Right kidney (tissue), 1 donor: ENCODE measurements around the gene MESD.

Experiments
- DNase-seq: peaks from one replicate; pipeline ENCODE4 v3.0.0-alpha.2; 2016

The MESD gene

DNA sequence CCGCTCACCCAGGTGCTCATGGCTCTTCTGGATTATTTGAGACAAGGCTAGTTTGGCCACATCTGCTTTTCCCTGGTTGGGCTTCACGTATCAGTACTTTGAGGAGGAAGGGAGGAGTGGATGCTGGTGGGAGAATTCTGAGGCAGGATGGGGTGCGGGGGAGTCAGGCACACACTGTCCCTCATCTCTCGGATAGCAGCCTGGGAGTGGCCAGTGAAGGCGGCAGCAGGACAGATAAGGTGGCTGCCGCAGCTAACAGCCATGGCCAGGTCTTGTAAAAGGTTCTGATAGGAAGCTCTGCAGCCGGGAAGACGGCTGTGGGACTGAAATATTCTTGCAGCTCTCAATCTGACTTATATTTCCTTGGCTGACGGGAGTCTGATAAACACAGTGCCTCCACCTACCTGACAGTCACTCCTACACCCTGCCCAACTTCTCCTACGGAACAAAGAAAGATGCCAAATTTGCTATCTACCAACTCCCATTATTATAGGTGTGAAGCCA, 87.3 kb downstream of the MESD start:
- peak; percentile 20 for DNase-seq

DNA sequence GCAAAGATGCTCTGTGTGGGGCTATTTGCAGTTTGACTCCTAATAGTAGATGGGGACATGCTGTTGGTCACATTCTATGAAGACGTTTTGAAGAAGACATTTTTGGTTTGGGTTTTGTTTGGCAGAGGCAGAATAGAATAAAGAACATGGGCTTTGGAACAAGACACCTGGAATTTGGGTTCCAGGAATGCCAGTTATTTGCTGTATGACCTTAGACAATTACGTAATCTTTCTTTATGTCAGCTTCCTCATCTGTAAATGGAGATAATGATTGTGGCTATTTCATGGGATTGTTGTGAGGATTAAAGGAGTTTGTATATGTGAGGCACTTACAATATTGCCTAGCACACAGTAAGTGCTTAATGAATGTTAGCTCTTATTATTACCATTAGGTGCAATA, 91.6 kb downstream of the MESD start:
- DNase-seq: no peak
